Naive thymus-derived CD4-positive, alpha-beta T cell (primary cell): Measurements from ENCODE around the gene PPP1R14B. TPM values are rescaled to one million over a fixed set of nuclear protein-coding genes. Genes with fewer than 3 reads are reported as not detected.
A peak's percentile ranks its signal among the peaks of the same experiment; 100 is the strongest.

ENCODE experiments used
- ATAC-seq: fragments of 150-1000 bp; cut with Tn5 transposase; 2 replicates; pipeline ENCODE4 v1.10.0; 2021; ENCODE audit warnings: mild to moderate bottlenecking, moderate library complexity
- CTCF ChIA-PET: fragments of 350-600 bp; sonication (Branson Sonifier 250); formaldehyde crosslinking; loops from one replicate; lab custom pipeline; 2021; ENCODE audit warnings: antibody characterized with exemption; lab: Charles Lee
- POLR2A ChIA-PET: fragments of 350-600 bp; sonication (Branson Sonifier 250); formaldehyde crosslinking; loops from one replicate; lab custom pipeline; 2021; ENCODE audit warnings: antibody characterized with exemption, inconsistent platforms; lab: Charles Lee
- DNase-seq, 9 donors: peaks; one replicate each; pipeline versions ENCODE4 v3.0.0 to v3.0.0-alpha.2; 2020 to 2022; ENCODE audit warnings: mixed read lengths in 1 of 9
- H3K27ac ChIP-seq: one replicate; pipeline ENCODE4 v1.7.0; 2013; ENCODE audit warnings: mild to moderate bottlenecking, low read depth, low read length, moderate library complexity
- H3K27me3 ChIP-seq, 2 donors: one replicate each; pipeline ENCODE4 v1.7.0; 2013; ENCODE audit warnings: low read length in 2 of 2, mild to moderate bottlenecking in 2 of 2, moderate library complexity in 2 of 2; ENCODE audit not compliant: control insufficient read depth in 2 of 2, insufficient read depth in 2 of 2
- H3K36me3 ChIP-seq, 3 experiments: 1 replicate in 2 of 3; 2 replicates in 1 of 3; pipeline ENCODE4 v1.7.0; 2013; ENCODE audit warnings: low read length in 3 of 3, mild to moderate bottlenecking in 3 of 3, moderate library complexity in 1 of 3; ENCODE audit not compliant: insufficient read depth in 3 of 3, control insufficient read depth in 2 of 3
- H3K4me1 ChIP-seq, 2 donors: one replicate each; pipeline ENCODE4 v1.7.0; 2013; ENCODE audit warnings: low read length in 2 of 2, mild to moderate bottlenecking in 2 of 2, moderate library complexity in 1 of 2; ENCODE audit not compliant: control insufficient read depth in 2 of 2, insufficient read depth in 2 of 2
- H3K4me3 ChIP-seq: 2 replicates; pipeline ENCODE4 v1.7.0; 2013; ENCODE audit warnings: mild to moderate bottlenecking, low read length
- H3K9me3 ChIP-seq, 3 experiments: 1 replicate in 2 of 3; 2 replicates in 1 of 3; pipeline ENCODE4 v1.7.0; 2013; ENCODE audit warnings: low read length in 3 of 3; ENCODE audit not compliant: control insufficient read depth in 2 of 3
- H3K27ac Mint-ChIP-seq, 9 donors: one replicate each; pipeline ENCODE4 v1.8.0; 2020 to 2022; ENCODE audit warnings: mixed read lengths in 9 of 9, mild to moderate bottlenecking in 8 of 9, moderate library complexity in 5 of 9, inconsistent platforms in 2 of 9
- H3K27me3 Mint-ChIP-seq, 5 donors: one replicate each; pipeline ENCODE4 v1.8.0; 2021 to 2022; ENCODE audit warnings: mixed read lengths in 5 of 5, mild to moderate bottlenecking in 1 of 5
- H3K36me3 Mint-ChIP-seq, 5 donors: one replicate each; pipeline ENCODE4 v1.8.0; 2020 to 2022; ENCODE audit warnings: mixed read lengths in 5 of 5, mild to moderate bottlenecking in 3 of 5, inconsistent platforms in 1 of 5
- H3K4me1 Mint-ChIP-seq, 7 donors: one replicate each; pipeline ENCODE4 v1.8.0; 2020 to 2022; ENCODE audit warnings: mixed read lengths in 7 of 7, mild to moderate bottlenecking in 3 of 7, inconsistent platforms in 1 of 7
- H3K4me3 Mint-ChIP-seq, 10 donors: one replicate each; pipeline ENCODE4 v1.8.0; 2020 to 2022; ENCODE audit warnings: mild to moderate bottlenecking in 10 of 10, mixed read lengths in 10 of 10, moderate library complexity in 6 of 10, inconsistent platforms in 2 of 10
- H3K9me3 Mint-ChIP-seq, 11 donors: one replicate each; pipeline ENCODE4 v1.8.0; 2020 to 2022; ENCODE audit warnings: mixed read lengths in 11 of 11, mild to moderate bottlenecking in 4 of 11, inconsistent platforms in 1 of 11, moderate library complexity in 1 of 11
- intact Hi-C, 2 donors: fragments of 100-400 bp; cut with micrococcal nuclease; formaldehyde crosslinking; loops; one replicate each; pipeline ENCODE4 v1.15.1; 2023
- polyA plus RNA-seq, 2 donors: library from polyadenylated mRNA; unstranded; fragments of 300-500 nt; fragmentation: Illumina TruSeq; gene quantifications; one replicate each; pipeline ENCODE4 v1.2.3, GENCODE V29; 2021
- total RNA-seq, 6 experiments: library from RNA in 5 of 6; stranded (reverse) in 5 of 6; gene quantifications; 1 replicate in 5 of 6; 2 replicates in 1 of 6; pipeline ENCODE4 v1.2.3 and lab custom pipeline; 2021 to 2026

Gene PPP1R14B
- total and polyA plus RNA-seq, 7 experiments from 2014 or later: 20.1 to 116 (median 26.0) TPM

DNA sequence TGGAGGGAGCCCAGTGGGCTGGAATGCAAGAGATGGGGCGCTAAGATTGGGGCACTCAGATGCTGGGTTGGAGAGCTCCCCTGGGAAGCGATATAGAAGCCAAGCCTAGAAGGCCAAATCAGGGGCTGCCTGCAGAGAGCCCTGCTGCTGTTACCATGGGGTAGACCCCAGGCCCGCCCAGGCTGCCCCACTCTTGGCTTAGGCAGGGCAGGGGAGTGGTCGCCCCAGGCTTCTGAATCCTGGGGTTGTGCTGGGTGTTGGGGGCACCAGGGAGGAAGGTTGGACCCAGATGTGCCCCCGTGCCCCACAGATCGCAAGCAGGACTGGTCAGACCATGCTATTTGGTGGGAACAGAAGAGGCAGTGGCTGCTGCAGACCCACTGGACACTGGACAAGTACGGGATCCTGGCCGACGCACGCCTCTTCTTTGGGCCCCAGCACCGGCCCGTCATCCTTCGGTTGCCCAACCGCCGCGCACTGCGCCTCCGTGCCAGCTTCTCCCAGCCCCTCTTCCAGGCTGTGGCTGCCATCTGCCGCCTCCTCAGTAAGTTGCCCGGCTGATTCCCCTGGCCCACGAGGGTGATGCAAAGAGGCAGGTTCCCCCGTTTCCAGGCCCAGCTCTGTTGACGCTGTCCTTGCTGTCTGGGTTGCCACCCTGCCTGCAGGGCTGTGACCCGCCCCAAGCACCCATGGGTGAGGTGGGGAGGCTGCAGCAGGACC lies 36.3 kb downstream of the PPP1R14B start:
- ATAC-seq (no peak), DNase-seq (no peak)
- Mint-ChIP-seq H3K27me3 (no peaks in the 10 kb centered on the region), H3K4me1 (peaks cover 24 to 45% (median 40%) of the 10 kb centered on the region in 7 donors), H3K27ac (peak overlapping the region in 5 of 9 donors; percentile 28 to 94 (median 48)), H3K36me3 (peaks cover 0 to 33% (median 12%) of the 10 kb centered on the region in 5 donors), H3K4me3 (no peak overlapping the region), H3K9me3 (no peaks in the 10 kb centered on the region)
- Histone ChIP-seq H3K9me3 (no peaks in the 10 kb centered on the region), H3K27ac (peak overlapping the region; percentile 9), H3K36me3 (peaks cover 0 to 69% (median 0%) of the 10 kb centered on the region in 3 experiments), H3K4me3 (no peak overlapping the region), H3K27me3 (no peaks in the 10 kb centered on the region), H3K4me1 (peaks cover 20 to 21% of the 10 kb centered on the region in 2 donors)
- POLR2A ChIA-PET: interaction anchor here (1.1 to 11.2 kb wide), 5 partner anchors 10 to 25 kb away, joined by 3 to 220 read pairs (median 5); partner anchors contain the start of genes DNAJC4, NUDT22 and TRPT1
- CTCF ChIA-PET: no interaction called here
- intact Hi-C loops: no loop called here

DNA sequence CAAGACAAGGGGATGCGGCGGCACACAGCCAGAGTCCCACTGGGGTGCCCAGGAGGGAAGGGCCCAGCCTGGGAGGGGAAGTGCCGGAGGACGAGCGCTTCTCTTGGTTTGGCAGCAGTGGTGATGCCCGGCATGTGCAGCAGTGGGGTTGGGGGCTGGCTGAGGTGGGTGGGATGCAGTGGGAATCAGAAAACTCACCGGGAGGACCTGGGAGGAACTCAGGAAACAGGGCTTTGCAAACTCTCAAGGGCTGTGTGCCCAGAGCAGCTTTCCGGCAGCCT lies 37.2 kb downstream of the PPP1R14B start:
- no peaks in the 10 kb centered on the region for H3K27me3 Mint-ChIP-seq
- ChIA-PET CTCF (interaction anchor here (7.4 kb wide), 1 partner anchor 15 kb away, joined by 66 read pairs; the partner anchor contains the start of genes NUDT22 and TRPT1), POLR2A (interaction anchor here (1.1 to 11.2 kb wide), 3 partner anchors 11 to 26 kb away, joined by 3 to 220 read pairs (median 6); partner anchors contain the start of genes DNAJC4, NUDT22 and TRPT1)
- H3K9me3 Mint-ChIP-seq: no peaks in the 10 kb centered on the region
- intact Hi-C loops: loop anchor here (5.0 kb wide), 2 partner anchors 78 to 148 kb away; partner anchors contain the start of genes GPR137 (in 1 of the 2) and RPS6KA4 (in 1 of the 2)
- peak overlapping the region in 7 of 9 donors; percentile 11 to 95 (median 86) for H3K27ac Mint-ChIP-seq
- peaks cover 0 to 60% (median 0%) of the 10 kb centered on the region in 3 experiments for H3K36me3 ChIP-seq
- DNase-seq: no peak
- no peak overlapping the region for H3K4me3 ChIP-seq
- ATAC-seq: no peak
- peaks cover 25 to 26% of the 10 kb centered on the region in 2 donors for H3K4me1 ChIP-seq
- H3K9me3 ChIP-seq: no peaks in the 10 kb centered on the region
- no peaks in the 10 kb centered on the region for H3K27me3 ChIP-seq
- H3K4me3 Mint-ChIP-seq: peak overlapping the region in 2 of 10 donors; percentile 6 to 51
- H3K4me1 Mint-ChIP-seq: peaks cover 28 to 48% (median 41%) of the 10 kb centered on the region in 7 donors
- H3K36me3 Mint-ChIP-seq: peaks cover 0 to 31% (median 11%) of the 10 kb centered on the region in 5 donors
- H3K27ac ChIP-seq: peak overlapping the region; percentile 88

GRCh38 chr11:64208796-64209562 lies 37.8 kb downstream of the PPP1R14B start:
- DNase-seq (no peak), ATAC-seq (no peak)
- peaks cover 0 to 36% (median 15%) of the 10 kb centered on the region in 5 donors for H3K36me3 Mint-ChIP-seq
- ChIA-PET CTCF (interaction anchor here (3.7 to 7.4 kb wide), 2 partner anchors 9 to 16 kb away, joined by 25 to 66 read pairs; partner anchors contain the start of genes NUDT22 and TRPT1), POLR2A (interaction anchor here (1.4 to 11.2 kb wide), 8 partner anchors 12 to 570 kb away, joined by 3 to 220 read pairs (median 56); partner anchors contain the start of genes CATSPERZ, DNAJC4, ESRRA and NUDT22)
- H3K4me3 ChIP-seq: no peak overlapping the region
- peaks cover 28 to 30% of the 10 kb centered on the region in 2 donors for H3K4me1 ChIP-seq
- intact Hi-C loops: loop anchor here (5.0 kb wide), 2 partner anchors 78 to 148 kb away; partner anchors contain the start of genes GPR137 (in 1 of the 2) and RPS6KA4 (in 1 of the 2)
- peaks cover 0 to 59% (median 0%) of the 10 kb centered on the region in 3 experiments for H3K36me3 ChIP-seq
- peak overlapping the region; percentile 88 for H3K27ac ChIP-seq
- peaks cover 32 to 53% (median 46%) of the 10 kb centered on the region in 7 donors for H3K4me1 Mint-ChIP-seq
- H3K9me3 Mint-ChIP-seq: no peaks in the 10 kb centered on the region
- H3K9me3 ChIP-seq: no peaks in the 10 kb centered on the region
- no peaks in the 10 kb centered on the region for H3K27me3 Mint-ChIP-seq
- H3K4me3 Mint-ChIP-seq: peak overlapping the region; percentile 27 to 96 (median 66)
- H3K27ac Mint-ChIP-seq: peak overlapping the region in 8 of 9 donors; percentile 59 to 95 (median 88)
- no peaks in the 10 kb centered on the region for H3K27me3 ChIP-seq

GRCh38 chr11:64208086-64208795 lies 38.5 kb downstream of the PPP1R14B start:
- peaks cover 31 to 59% (median 48%) of the 10 kb centered on the region in 7 donors for H3K4me1 Mint-ChIP-seq

DNA sequence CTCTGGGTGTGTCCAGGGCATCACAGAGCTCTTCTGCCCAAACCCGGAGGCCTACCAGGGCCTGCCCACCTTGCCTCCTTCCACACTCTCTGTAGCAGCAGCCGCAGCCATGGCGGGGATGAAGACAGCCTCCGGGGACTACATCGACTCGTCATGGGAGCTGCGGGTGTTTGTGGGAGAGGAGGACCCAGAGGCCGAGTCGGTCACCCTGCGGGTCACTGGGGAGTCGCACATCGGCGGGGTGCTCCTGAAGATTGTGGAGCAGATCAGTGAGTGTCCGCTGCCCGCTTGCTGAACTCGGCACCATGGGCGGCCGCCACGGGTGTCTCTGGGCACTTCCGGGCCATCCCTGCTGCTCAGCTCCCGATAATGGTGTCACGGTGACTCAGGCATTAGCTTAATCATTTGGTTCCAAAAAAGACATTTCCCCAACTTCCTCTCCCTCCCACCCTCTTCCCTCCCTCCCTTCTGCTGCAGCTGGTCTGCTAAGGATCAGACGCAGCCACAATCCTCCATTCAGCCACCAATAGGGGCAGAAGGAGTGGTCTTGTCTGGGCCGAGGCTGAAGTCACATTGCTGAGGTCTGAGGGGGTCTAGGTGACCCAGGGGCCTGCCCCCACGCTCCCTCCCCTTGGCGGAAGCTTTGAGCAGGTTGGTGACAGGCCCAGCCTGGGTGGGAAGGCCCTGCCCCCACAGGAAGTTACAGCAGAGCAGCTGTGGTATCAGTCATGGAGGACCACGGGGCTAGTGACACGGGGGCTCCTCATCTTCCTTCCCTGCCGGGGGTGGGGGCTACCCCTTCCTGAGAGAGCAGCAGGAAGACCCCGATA lies 39.3 kb downstream of the PPP1R14B start:
- Histone ChIP-seq H3K4me3 (peak overlapping the region; percentile 99), H3K4me1 (peaks cover 28 to 32% of the 10 kb centered on the region in 2 donors), H3K9me3 (no peaks in the 10 kb centered on the region), H3K27ac (peak overlapping the region; percentile 88), H3K27me3 (no peaks in the 10 kb centered on the region), H3K36me3 (peaks cover 0 to 67% (median 8%) of the 10 kb centered on the region in 3 experiments)
- Mint-ChIP-seq H3K36me3 (peaks cover 0 to 42% (median 20%) of the 10 kb centered on the region in 5 donors), H3K4me1 (peaks cover 31 to 57% (median 45%) of the 10 kb centered on the region in 7 donors), H3K4me3 (peak overlapping the region; percentile 89 to 96 (median 94)), H3K9me3 (no peaks in the 10 kb centered on the region), H3K27me3 (no peaks in the 10 kb centered on the region), H3K27ac (peak overlapping the region; percentile 86 to 95 (median 92))
- ATAC-seq (peak; percentile 79), DNase-seq (peak in 8 of 9 donors; percentile 67 to 78 (median 74))
- intact Hi-C loops: loop anchor here (1.0 to 5.0 kb wide), 5 partner anchors 19 to 150 kb away; partner anchors contain the start of genes ESRRA (in 1 of the 2), FKBP2 (in 1 of the 2), GPR137 (in 1 of the 2) and NUDT22 (in 1 of the 2)
- POLR2A ChIA-PET: interaction anchor here (0.6 to 11.2 kb wide), 20 partner anchors 10 to 1293 kb away, joined by 3 to 220 read pairs (median 10); partner anchors contain the start of genes BAD, CATSPERZ, CCDC88B and DNAJC4
- CTCF ChIA-PET: interaction anchor here (0.6 to 7.4 kb wide), 11 partner anchors 10 to 1567 kb away, joined by 3 to 165 read pairs (median 30); partner anchors contain the start of genes CATSPERZ, ESRRA, FKBP2 and NUDT22

More at GRCh38 chr11:64208086-64208795, 38.5 kb downstream of the PPP1R14B start:
- H3K27me3 ChIP-seq: no peaks in the 10 kb centered on the region
- no peaks in the 10 kb centered on the region for H3K9me3 Mint-ChIP-seq
- H3K27me3 Mint-ChIP-seq: no peaks in the 10 kb centered on the region
- POLR2A ChIA-PET: interaction anchor here (0.6 to 11.2 kb wide), 15 partner anchors 13 to 1292 kb away, joined by 3 to 220 read pairs (median 41); partner anchors contain the start of genes BAD, CATSPERZ, CCDC88B and DNAJC4
- intact Hi-C loops: loop anchor here (5.0 kb wide), 2 partner anchors 79 to 149 kb away; partner anchors contain the start of genes GPR137 (in 1 of the 2) and RPS6KA4 (in 1 of the 2)
- H3K27ac Mint-ChIP-seq: peak overlapping the region; percentile 86 to 95 (median 92)
- H3K27ac ChIP-seq: peak overlapping the region; percentile 88
- peaks cover 0 to 40% (median 18%) of the 10 kb centered on the region in 5 donors for H3K36me3 Mint-ChIP-seq
- H3K4me3 ChIP-seq: peak overlapping the region; percentile 99
- CTCF ChIA-PET: interaction anchor here (3.7 to 7.4 kb wide), 5 partner anchors 9 to 95 kb away, joined by 25 to 165 read pairs (median 66); partner anchors contain the start of genes CATSPERZ, ESRRA, NUDT22 and PLCB3
- ATAC-seq: no peak
- peaks cover 28 to 32% of the 10 kb centered on the region in 2 donors for H3K4me1 ChIP-seq
- DNase-seq: no peak
- peaks cover 0 to 61% (median 7%) of the 10 kb centered on the region in 3 experiments for H3K36me3 ChIP-seq
- peak overlapping the region; percentile 89 to 96 (median 94) for H3K4me3 Mint-ChIP-seq
- no peaks in the 10 kb centered on the region for H3K9me3 ChIP-seq
